GM06990 (cell line): ENCODE measurements around the gene MERTK.
"Not testable (repeated sequence)": the region's sequence is repeated elsewhere in the genome, so short reads cannot be mapped to it uniquely, and the experiment has no call there.

Source experiments
- DNase-seq: peaks from one replicate; pipeline ENCODE4 v3.0.0-alpha.2; 2011; ENCODE audit not compliant: insufficient read length; ENCODE audit errors: extremely low read depth
- H3K27me3 ChIP-seq: replicated peaks from 2 replicates; pipeline ENCODE4 v1.6.0; 2011; ENCODE audit warnings: low read length; ENCODE audit not compliant: control insufficient read depth, insufficient read depth
- H3K36me3 ChIP-seq: 2 replicates; pipeline ENCODE4 v1.5.1; 2011; ENCODE audit warnings: low read length; ENCODE audit not compliant: control insufficient read depth, insufficient read depth
- H3K4me3 ChIP-seq: replicated peaks from 2 replicates; pipeline ENCODE4 v1.5.1; 2011; ENCODE audit warnings: low read depth, mild to moderate bottlenecking, control low read depth, low read length
- TF ChIP-seq, protein P1 (sequence below): IDR thresholded peaks from 2 replicates; pipeline ENCODE4 v1.5.1; 2011; ENCODE audit warnings: low read length, control low read depth, mild to moderate bottlenecking, inconsistent platforms; ENCODE audit not compliant: insufficient read depth, poor library complexity, severe bottlenecking

The MERTK gene

DNA sequence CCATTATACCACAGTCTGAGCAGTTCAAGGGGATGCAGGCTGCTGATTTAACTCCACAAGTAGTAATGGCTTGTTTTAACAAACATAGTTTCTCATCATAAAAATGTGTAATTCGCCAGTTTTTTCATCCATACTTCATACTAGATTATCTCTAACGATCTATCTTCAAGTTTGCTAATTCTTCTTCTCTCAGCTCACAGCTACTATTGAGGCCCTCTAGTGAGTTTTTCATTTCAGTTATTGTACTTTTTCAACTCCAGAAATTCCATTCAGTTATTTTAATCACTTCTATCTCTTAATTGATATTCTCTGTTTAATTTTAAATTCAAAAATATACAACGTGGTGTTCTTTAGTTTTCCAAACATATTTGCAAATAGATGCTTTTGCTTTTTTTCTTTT lies 136.5 kb downstream of the MERTK start:
- TF ChIP-seq, protein P1, sequence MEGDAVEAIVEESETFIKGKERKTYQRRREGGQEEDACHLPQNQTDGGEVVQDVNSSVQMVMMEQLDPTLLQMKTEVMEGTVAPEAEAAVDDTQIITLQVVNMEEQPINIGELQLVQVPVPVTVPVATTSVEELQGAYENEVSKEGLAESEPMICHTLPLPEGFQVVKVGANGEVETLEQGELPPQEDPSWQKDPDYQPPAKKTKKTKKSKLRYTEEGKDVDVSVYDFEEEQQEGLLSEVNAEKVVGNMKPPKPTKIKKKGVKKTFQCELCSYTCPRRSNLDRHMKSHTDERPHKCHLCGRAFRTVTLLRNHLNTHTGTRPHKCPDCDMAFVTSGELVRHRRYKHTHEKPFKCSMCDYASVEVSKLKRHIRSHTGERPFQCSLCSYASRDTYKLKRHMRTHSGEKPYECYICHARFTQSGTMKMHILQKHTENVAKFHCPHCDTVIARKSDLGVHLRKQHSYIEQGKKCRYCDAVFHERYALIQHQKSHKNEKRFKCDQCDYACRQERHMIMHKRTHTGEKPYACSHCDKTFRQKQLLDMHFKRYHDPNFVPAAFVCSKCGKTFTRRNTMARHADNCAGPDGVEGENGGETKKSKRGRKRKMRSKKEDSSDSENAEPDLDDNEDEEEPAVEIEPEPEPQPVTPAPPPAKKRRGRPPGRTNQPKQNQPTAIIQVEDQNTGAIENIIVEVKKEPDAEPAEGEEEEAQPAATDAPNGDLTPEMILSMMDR, result no peak
- no peaks in the 10 kb centered on the region for H3K36me3 ChIP-seq
- no peak overlapping the region for H3K4me3 ChIP-seq
- H3K27me3 ChIP-seq, result no peaks in the 10 kb centered on the region
- no peak for DNase-seq

DNA sequence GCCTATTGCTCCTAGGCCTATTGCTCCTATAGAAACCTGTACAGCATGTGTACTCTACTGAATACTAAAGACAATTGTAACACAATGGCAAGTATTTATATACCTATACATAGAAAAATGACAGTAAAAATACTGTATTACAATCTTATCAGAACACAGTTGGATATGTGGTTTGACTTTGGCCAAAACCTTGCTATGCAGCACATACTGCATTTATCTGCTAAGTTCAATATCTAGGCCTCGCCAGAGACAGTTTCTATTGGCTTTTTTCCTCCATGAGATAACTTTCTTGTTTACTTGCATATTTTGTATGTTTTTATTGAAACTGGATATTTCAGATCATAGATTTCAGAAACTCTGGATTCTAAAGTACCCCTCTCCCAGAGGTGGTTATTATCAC lies 137.4 kb downstream of the MERTK start:
- TF ChIP-seq, protein P1, result no peak
- no peak for DNase-seq
- Histone ChIP-seq H3K4me3 (no peak overlapping the region), H3K27me3 (no peaks in the 10 kb centered on the region), H3K36me3 (no peaks in the 10 kb centered on the region)

DNA sequence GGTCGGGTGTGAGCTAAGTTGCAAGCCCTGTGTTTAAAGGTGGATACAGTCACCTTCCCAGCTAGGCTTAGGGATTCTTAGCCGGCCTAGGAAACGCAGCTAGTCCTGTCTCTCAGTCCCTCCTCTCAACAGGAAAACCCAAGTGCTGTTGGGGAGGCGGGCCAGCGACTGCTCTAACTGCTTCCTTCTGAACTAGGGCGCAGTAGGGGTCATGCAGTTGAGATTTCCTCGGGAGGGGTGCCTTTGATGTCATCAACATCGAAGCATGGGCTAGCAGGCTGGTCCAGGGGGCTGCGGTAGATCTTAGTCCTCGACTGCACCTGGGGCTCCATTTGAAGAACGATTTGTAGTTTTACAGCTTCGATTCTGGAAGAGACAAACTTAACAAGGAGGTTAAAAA lies 141.1 kb downstream of the MERTK start:
- DNase-seq, H3K36me3 ChIP-seq, H3K27me3 ChIP-seq, H3K4me3 ChIP-seq: not testable (repeated sequence)

DNA sequence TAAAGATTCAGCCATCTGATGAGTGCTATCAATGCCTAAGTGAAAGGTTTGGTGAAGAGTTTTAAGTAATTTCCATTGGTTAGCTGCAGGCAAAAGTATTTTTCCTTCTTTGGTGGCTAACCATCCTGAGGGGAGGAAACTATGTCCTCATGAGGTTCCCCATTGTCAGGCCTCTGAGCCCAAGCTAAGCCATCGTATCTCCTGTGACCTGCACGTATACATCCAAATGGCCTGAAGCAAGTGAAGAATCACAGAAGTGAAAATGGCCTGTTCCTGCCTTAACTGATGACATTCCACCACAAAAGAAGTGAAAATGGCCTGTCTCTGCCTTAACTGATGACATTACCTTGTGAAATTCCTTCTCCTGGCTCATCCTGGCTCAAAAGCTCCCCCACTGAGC lies 141.7 kb downstream of the MERTK start:
- not testable (repeated sequence) for H3K36me3 ChIP-seq, H3K4me3 ChIP-seq, H3K27me3 ChIP-seq, DNase-seq

DNA sequence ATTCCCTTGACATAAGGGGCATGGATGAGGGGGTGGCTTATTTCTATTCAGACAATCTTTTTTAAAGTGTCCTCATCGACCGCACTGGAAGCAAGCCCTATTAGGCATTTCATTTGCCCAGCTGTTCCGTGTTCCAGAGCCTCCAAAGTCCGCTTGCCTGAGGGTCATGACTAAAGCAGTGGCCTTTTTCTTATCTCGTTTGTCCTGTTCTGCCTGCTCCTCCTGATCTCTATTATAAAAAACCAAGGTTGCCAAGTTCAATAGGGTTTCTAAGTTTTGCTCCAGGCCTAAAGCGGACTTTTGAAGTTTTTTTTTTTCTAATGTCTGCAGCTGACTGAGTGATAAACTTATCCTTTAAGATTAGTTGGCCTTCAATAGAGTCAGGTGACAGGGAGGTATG lies 143.1 kb downstream of the MERTK start:
- H3K27me3 ChIP-seq, H3K4me3 ChIP-seq, H3K36me3 ChIP-seq, DNase-seq: not testable (repeated sequence)

DNA sequence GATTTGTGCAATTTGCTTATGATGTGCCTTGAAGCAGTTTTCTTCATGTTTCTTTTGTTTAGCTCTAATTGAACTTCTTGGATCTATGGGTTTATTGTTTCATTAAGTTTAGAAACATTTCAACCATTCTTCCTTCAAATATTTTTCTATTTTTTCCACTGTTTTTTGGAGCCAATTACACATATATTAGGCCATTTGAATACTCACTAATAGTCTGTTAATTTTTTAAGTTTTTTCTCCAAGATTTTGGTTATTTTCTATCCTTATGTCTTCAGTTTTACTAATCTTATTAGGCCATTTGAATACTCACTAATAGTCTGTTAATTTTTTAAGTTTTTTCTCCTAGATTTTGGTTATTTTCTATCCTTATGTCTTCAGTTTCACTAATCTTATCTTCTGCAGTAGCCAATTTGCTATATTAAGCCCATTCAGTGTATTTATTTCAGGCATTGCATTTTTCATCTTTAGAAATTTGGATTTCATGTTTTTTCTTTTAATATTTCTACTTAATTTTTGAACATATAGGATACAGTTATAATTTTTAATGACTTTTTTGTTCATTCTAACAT lies 147.1 kb downstream of the MERTK start:
- Histone ChIP-seq H3K4me3 (no peak overlapping the region), H3K36me3 (no peaks in the 10 kb centered on the region), H3K27me3 (no peaks in the 10 kb centered on the region)
- no peak for DNase-seq
- TF ChIP-seq, protein P1, result no peak

DNA sequence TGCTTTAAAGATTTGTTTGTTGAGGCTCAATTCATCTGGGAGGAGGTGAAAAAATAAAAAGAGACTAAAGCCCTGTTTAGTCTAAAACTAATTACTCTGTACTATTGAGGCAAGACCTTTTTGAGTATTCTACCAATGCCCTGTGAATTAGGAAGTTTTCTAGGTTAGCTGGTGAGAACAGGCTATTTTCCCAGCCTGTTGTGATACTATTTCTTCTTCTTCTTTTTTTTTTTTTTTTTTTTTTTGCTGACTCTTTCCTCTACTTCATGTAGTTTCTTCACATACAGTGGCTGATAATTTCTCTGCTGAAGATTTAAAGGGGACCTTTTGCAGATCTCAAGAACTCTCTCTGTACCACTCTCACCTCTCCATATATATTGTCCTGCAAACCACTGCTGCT lies 147.8 kb downstream of the MERTK start:
- no peak overlapping the region for H3K4me3 ChIP-seq
- no peaks in the 10 kb centered on the region for H3K36me3 ChIP-seq
- DNase-seq, result no peak
- H3K27me3 ChIP-seq, result no peaks in the 10 kb centered on the region
- TF ChIP-seq, protein P1, result no peak
